Fibroblast of mammary gland (primary cell): Measurements from ENCODE around the gene MYO18B.

Source experiments
- DNase-seq: peaks from one replicate; pipeline ENCODE4 v3.0.0-alpha.2; 2010; ENCODE audit warnings: low read depth
- H3K4me3 ChIP-seq: 2 replicates; pipeline ENCODE4 v1.5.1; 2011; ENCODE audit warnings: low read depth, mild to moderate bottlenecking, low read length, moderate library complexity; ENCODE audit not compliant: control insufficient read depth
- TF ChIP-seq, protein P1 (sequence below): conservative IDR thresholded peaks from 2 replicates; pipeline ENCODE4 v1.5.1; 2011; ENCODE audit warnings: low read depth, low read length, inconsistent platforms; ENCODE audit not compliant: control insufficient read depth, insufficient read depth

MYO18B gene

DNA sequence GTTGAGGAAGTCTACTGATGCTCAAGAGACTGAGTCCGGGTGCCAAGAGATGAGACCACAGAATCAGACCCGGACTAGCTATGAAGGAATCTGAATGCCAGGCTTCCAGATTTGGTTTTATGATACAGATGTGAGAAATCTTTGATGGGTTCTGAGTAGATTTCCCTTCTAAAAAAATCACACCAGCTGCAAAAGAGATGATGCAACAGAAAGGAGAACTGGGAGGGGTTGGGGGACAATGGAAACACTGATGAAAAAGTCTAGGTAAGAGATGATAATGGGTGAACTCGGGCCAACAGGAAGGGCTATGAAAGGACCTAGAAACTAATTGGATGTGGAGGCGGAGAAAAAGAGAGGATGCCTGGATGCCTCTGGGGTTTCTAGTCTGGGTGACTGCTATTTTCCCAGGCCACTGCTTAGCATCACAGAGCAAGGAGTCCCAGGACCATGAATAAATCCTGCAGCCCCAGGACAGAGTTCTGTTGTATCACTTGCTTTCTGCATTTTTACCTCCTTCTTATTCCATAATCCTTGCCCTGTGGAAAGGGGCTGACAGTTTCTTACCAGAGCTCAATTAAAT, 311.8 kb downstream of the MYO18B start:
- H3K4me3 ChIP-seq: no peak overlapping the region
- DNase-seq: no peak
- TF ChIP-seq, protein P1, sequence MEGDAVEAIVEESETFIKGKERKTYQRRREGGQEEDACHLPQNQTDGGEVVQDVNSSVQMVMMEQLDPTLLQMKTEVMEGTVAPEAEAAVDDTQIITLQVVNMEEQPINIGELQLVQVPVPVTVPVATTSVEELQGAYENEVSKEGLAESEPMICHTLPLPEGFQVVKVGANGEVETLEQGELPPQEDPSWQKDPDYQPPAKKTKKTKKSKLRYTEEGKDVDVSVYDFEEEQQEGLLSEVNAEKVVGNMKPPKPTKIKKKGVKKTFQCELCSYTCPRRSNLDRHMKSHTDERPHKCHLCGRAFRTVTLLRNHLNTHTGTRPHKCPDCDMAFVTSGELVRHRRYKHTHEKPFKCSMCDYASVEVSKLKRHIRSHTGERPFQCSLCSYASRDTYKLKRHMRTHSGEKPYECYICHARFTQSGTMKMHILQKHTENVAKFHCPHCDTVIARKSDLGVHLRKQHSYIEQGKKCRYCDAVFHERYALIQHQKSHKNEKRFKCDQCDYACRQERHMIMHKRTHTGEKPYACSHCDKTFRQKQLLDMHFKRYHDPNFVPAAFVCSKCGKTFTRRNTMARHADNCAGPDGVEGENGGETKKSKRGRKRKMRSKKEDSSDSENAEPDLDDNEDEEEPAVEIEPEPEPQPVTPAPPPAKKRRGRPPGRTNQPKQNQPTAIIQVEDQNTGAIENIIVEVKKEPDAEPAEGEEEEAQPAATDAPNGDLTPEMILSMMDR: no peak

DNA sequence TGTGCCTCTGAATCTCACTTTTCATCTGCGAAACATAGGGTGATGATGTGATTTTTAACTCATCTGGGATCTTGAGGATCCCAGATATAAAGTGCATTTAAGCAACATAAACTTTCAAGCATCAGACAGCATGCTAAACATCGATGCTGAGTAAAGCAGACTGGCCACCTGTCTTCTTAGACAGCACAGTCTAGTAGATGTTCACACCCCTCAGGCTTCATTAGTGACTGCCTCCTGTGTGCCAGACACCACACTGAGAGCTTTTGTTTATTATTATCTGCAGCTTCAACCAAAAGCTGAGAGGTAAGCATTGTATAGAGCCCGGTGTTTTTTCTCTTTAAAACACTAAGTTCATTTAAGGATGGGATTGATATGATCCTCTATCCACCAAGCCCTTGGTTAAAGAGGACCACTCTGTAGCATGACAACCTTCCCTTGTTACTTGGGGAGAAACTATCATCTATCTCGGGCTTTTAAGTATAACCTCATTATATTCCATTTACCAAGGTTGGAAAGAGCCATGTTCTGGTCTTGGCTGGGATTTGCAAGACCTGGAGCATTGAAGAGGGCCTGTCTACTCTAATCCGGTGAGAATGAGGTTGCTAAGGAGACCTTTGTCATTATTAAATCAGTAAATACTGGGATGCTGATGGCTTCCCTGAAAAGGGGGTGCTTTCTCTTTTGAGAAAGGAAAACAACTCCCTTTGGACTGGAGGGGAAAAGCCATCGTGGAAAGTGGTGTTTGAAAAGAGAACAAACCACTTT, 313.0 kb downstream of the MYO18B start:
- H3K4me3 ChIP-seq: no peak overlapping the region
- no peak for DNase-seq
- TF ChIP-seq, protein P1: no peak

DNA sequence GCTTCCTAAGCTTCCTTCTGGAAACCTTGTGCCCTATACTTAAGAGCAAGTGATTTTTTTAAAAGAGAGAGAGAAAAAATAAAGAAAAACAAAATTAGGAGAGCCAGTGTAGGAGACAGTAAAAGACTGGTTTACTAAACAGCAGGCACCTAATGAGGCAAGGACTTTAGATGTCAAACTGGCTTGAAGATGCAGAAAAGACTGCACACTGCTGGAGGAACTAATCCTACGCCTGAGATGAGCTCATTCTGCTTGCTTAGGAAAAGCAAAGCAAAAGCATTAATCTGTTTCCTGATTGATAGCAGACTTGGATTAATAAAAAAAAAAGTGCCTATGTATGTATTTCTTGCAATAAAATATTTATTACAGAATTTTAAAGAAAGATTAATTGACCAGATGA, 313.7 kb downstream of the MYO18B start:
- TF ChIP-seq, protein P1: no peak
- DNase-seq: no peak
- no peak overlapping the region for H3K4me3 ChIP-seq

DNA sequence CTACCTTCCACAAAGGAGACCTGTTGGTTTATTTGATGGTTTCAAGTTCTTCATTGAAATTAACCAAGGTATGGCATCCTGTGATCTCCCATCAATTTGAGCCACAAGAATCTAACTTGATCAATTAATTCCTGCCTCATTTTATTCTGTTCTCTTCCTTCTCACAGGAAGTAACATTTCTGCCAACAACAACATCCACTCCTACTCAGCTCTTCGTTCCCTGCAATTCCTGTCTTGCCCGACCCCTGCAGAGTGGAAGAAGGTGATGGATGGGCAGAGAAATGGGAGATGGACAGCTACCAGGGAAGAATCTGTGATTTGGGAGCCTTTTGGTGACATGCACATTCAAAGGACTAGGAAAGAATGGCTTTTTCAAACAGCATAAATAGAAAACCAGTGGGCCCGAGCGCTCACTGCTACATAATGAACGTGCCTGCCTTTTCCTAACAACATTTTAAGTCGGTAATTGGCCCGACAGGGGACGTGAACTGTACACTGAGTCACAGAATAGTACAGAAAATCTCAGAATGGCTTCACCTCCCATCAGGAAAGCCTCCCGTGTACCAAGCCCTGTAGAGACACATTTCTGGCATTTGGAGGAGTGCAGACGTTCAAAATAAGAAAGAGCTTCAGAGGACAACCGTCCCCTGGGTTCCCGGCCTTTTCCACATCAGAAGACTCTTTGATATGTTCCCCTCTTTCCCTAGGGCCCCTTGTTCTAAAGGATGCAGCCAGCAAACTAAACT, 314.6 kb downstream of the MYO18B start:
- no peak for DNase-seq
- TF ChIP-seq, protein P1: no peak
- no peak overlapping the region for H3K4me3 ChIP-seq

DNA sequence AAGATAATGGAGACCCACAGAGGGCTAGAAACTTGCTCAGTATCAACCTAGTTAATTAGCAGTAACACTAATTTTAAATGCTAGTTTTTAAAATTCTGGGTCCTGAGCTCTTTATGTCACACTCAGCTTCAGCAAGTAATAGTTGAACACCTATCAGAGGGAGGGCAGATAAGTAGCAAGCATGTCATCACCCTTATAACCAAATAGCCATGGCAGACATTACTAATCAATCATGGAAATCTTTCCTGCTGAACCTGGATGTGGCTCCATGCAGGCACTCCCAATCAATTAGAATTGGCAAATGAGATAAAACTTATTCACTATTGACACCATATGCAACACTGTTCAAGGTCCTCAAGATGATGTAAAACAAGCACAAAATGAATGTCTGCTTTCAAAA, 315.7 kb downstream of the MYO18B start:
- TF ChIP-seq, protein P1: no peak
- no peak overlapping the region for H3K4me3 ChIP-seq
- no peak for DNase-seq

DNA sequence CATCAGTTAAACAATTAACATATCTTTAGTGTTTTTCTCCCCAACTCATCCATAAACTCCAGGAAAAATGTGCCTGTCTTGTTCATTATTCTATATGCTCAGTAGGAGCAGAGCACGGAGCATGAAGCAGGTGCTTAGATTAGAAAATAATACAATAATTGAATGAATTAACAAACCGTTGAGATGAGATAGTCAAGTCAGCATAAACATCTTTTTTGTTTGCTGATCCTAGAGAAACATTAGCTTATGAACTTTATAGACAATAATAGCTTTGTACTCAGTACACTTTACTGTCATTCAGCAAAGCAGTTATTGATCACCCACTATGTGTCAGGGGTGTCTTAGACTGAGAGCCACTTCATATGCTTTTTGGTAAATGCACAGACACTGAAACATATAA, 322.1 kb downstream of the MYO18B start:
- H3K4me3 ChIP-seq: no peak overlapping the region
- no peak for DNase-seq
- TF ChIP-seq, protein P1: no peak
